B cell (primary cell): ENCODE data around the gene PNCK.

Experiments
- EZH2 ChIP-seq: IDR thresholded peaks from 2 replicates; pipeline ENCODE4 v1.6.1; 2012; ENCODE audit warnings: borderline replicate concordance, low read depth, mild to moderate bottlenecking, moderate library complexity, low read length; ENCODE audit not compliant: insufficient read depth, poor library complexity, severe bottlenecking
- TF ChIP-seq, protein P1 (sequence below): fragments of 200-600 bp; IDR thresholded peaks from one replicate; pipeline ENCODE4 v1.8.0; 2022; ENCODE audit warnings: antibody characterized with exemption, mild to moderate bottlenecking

DNA sequence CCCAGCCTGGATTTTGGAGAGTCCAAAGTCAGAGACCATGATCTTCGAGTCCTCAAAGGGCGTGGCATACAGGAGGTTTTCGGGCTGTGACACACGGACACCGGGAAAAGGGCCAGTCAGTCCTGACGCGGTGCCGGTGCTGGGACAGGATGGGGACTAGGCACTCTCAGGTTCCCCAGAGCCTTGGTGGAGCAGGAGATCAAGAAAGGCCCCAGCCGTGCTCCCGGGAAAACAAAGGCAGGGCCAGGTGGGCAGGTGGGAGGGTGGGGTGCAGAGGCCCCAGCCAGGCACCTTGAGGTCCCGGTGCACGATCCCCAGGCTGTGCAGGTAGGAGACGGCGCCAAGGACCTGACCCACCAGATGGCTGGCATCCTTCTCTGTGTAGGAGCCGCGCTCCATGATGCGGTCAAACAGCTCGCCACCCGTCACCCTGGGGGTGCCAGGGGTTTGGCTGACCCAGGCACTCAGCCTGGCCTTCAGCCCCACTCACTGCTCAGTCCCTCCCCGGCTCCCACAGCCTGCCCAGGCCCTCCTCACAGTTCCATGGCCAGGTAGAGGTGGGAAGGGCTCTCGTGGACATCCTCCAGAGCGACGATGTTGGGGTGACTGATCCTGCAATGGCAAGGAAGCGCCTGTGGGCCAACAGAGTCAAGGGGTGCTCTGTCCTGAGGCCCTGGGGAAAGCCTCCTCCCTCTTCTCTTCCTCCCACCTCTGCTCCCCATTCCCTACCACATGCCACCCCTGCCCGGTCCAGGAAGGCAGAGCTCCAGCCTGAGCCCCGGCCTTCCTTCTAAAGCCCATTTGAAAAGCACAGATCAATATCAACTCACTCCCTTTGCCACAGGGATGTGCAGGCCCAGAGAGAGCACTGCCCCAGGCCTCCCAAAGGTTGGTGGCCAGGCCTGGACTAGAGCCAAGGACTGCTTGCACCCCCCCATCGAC lies 1.8 kb downstream of the PNCK start:
- TF ChIP-seq, protein P1, sequence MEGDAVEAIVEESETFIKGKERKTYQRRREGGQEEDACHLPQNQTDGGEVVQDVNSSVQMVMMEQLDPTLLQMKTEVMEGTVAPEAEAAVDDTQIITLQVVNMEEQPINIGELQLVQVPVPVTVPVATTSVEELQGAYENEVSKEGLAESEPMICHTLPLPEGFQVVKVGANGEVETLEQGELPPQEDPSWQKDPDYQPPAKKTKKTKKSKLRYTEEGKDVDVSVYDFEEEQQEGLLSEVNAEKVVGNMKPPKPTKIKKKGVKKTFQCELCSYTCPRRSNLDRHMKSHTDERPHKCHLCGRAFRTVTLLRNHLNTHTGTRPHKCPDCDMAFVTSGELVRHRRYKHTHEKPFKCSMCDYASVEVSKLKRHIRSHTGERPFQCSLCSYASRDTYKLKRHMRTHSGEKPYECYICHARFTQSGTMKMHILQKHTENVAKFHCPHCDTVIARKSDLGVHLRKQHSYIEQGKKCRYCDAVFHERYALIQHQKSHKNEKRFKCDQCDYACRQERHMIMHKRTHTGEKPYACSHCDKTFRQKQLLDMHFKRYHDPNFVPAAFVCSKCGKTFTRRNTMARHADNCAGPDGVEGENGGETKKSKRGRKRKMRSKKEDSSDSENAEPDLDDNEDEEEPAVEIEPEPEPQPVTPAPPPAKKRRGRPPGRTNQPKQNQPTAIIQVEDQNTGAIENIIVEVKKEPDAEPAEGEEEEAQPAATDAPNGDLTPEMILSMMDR: no peak
- no peak for TF ChIP-seq EZH2
